ENCODE measurements around the gene CSMD2.

Gene CSMD2

GRCh38 chr1:33844166-33844565, 320.9 kb downstream of the CSMD2 start:
- no peak for DNase-seq

- no peak for DNase-seq
Observed at GRCh38 chr1:33842348-33842747, 322.7 kb downstream of the CSMD2 start.

GRCh38 chr1:33841494-33841893, 323.5 kb downstream of the CSMD2 start:
- DNase-seq: no peak

GRCh38 chr1:33837635-33838034, 327.4 kb downstream of the CSMD2 start:
- DNase-seq: no peak

- DNase-seq: no peak
Observed at GRCh38 chr1:33836911-33837310, 328.1 kb downstream of the CSMD2 start.

GRCh38 chr1:33828654-33829053, 336.4 kb downstream of the CSMD2 start:
- no peak for DNase-seq

- DNase-seq: no peak
Observed at GRCh38 chr1:33828059-33828458, 337.0 kb downstream of the CSMD2 start.

GRCh38 chr1:33826711-33827110, 338.3 kb downstream of the CSMD2 start:
- no peak for DNase-seq

GRCh38 chr1:33826311-33826710, 338.7 kb downstream of the CSMD2 start:
- DNase-seq: no peak

GRCh38 chr1:33825506-33825905, 339.5 kb downstream of the CSMD2 start:
- DNase-seq: no peak

GRCh38 chr1:33824971-33825370, 340.1 kb downstream of the CSMD2 start:
- no peak for DNase-seq

GRCh38 chr1:33824321-33824720, 340.7 kb downstream of the CSMD2 start:
- no peak for DNase-seq

- DNase-seq: no peak
Observed at GRCh38 chr1:33823830-33824229, 341.2 kb downstream of the CSMD2 start.

- DNase-seq: no peak
Observed at GRCh38 chr1:33823401-33823800, 341.6 kb downstream of the CSMD2 start.

GRCh38 chr1:33822396-33822795, 342.6 kb downstream of the CSMD2 start:
- no peak for DNase-seq

GRCh38 chr1:33821291-33821690, 343.7 kb downstream of the CSMD2 start:
- DNase-seq: no peak

GRCh38 chr1:33820804-33821203, 344.2 kb downstream of the CSMD2 start:
- DNase-seq: no peak

- no peak for DNase-seq
Observed at GRCh38 chr1:33819913-33820311, 345.1 kb downstream of the CSMD2 start.

GRCh38 chr1:33819290-33819912, 345.6 kb downstream of the CSMD2 start:
- DNase-seq: no peak

- DNase-seq: no peak
Observed at GRCh38 chr1:33818071-33818470, 347.0 kb downstream of the CSMD2 start.

- DNase-seq: peak; percentile 22
Observed at GRCh38 chr1:33815061-33815460, 350.0 kb downstream of the CSMD2 start.

- peak; percentile 70 for DNase-seq
Observed at GRCh38 chr1:33814166-33814565, 350.9 kb downstream of the CSMD2 start.

- DNase-seq: no peak
Observed at GRCh38 chr1:33810571-33810970, 354.5 kb downstream of the CSMD2 start.

- DNase-seq: no peak
Observed at GRCh38 chr1:33805988-33806387, 359.0 kb downstream of the CSMD2 start.

- DNase-seq: no peak
Observed at GRCh38 chr1:33802268-33802667, 362.8 kb downstream of the CSMD2 start.

- DNase-seq: no peak
Observed at GRCh38 chr1:33797849-33798248, 367.2 kb downstream of the CSMD2 start.
